Kidney epithelial cell (primary cell): Measurements from ENCODE around the gene SDE2. TPM values are rescaled to one million over a fixed set of nuclear protein-coding genes. Genes with fewer than 3 reads are reported as not detected.

ENCODE experiments used
- DNase-seq: peaks from one replicate; pipeline ENCODE4 v3.0.0-alpha.2; 2010; ENCODE audit warnings: low read depth
- H3K27me3 ChIP-seq: 2 replicates; pipeline ENCODE4 v1.6.0; 2011; ENCODE audit warnings: low read length; ENCODE audit not compliant: control insufficient read depth, insufficient read depth
- H3K36me3 ChIP-seq: 2 replicates; pipeline ENCODE4 v1.5.1; 2011; ENCODE audit warnings: low read length; ENCODE audit not compliant: control insufficient read depth, insufficient read depth
- H3K4me3 ChIP-seq: 2 replicates; pipeline ENCODE4 v1.5.1; 2011; ENCODE audit warnings: low read depth, mild to moderate bottlenecking, control low read depth, low read length
- CTCF ChIP-seq: IDR thresholded peaks from 2 replicates; pipeline ENCODE4 v1.5.1; 2011; ENCODE audit warnings: mild to moderate bottlenecking, moderate library complexity, low read length, control low read depth, inconsistent platforms; ENCODE audit not compliant: insufficient read depth, poor library complexity, severe bottlenecking
- total RNA-seq: library from RNA; depleted of rRNA; stranded (reverse); fragments of >200 nt; gene quantifications from 2 replicates; pipeline ENCODE4 v1.2.3, GENCODE V29; 2015

Gene SDE2
- total RNA-seq, 1 donor from 2014 or later, result 26.5 TPM

- H3K36me3 ChIP-seq, result no peaks in the 10 kb centered on the region
- no peak for TF ChIP-seq CTCF
- H3K4me3 ChIP-seq, result no peak overlapping the region
- H3K27me3 ChIP-seq, result no peaks in the 10 kb centered on the region
- DNase-seq, result no peak
Measured at GRCh38 chr1:225965231-225965630, 33.9 kb downstream of the SDE2 start.

- DNase-seq, result no peak
- H3K4me3 ChIP-seq, result no peak overlapping the region
- no peak for TF ChIP-seq CTCF
- H3K27me3 ChIP-seq, result no peaks in the 10 kb centered on the region
- no peaks in the 10 kb centered on the region for H3K36me3 ChIP-seq
Measured at GRCh38 chr1:225963735-225964530, 35.2 kb downstream of the SDE2 start.

- TF ChIP-seq CTCF, result peak; percentile 66
- Histone ChIP-seq H3K27me3 (no peaks in the 10 kb centered on the region), H3K36me3 (no peaks in the 10 kb centered on the region), H3K4me3 (no peak overlapping the region)
- DNase-seq, result no peak
Measured at GRCh38 chr1:225962440-225962975, 36.6 kb downstream of the SDE2 start.

GRCh38 chr1:225961659-225962439 is 37.3 kb downstream of the SDE2 start:
- no peak for DNase-seq
- TF ChIP-seq CTCF, result no peak
- no peak overlapping the region for H3K4me3 ChIP-seq
- H3K36me3 ChIP-seq, result no peaks in the 10 kb centered on the region
- H3K27me3 ChIP-seq, result no peaks in the 10 kb centered on the region

GRCh38 chr1:225958041-225958440 is 41.1 kb downstream of the SDE2 start:
- no peaks in the 10 kb centered on the region for H3K36me3 ChIP-seq
- TF ChIP-seq CTCF, result no peak
- no peak for DNase-seq
- no peak overlapping the region for H3K4me3 ChIP-seq
- H3K27me3 ChIP-seq, result no peaks in the 10 kb centered on the region
